K562 (cell line): ENCODE results near the gene EML2. TPM values are rescaled to one million over a fixed set of nuclear protein-coding genes. Genes with fewer than 3 reads are reported as not detected.

Experiments
- BCOR ChIP-seq: fragments of 450-650 bp; IDR thresholded peaks from 2 replicates; pipeline ENCODE4 v1.6.1; 2016
- BHLHE40 ChIP-seq: IDR thresholded peaks from 2 replicates; pipeline ENCODE4 v1.6.1; 2011; ENCODE audit warnings: low read length, improper control_type of control experiment
- IRF9 ChIP-seq: fragments of 450-650 bp; IDR thresholded peaks from 2 replicates; pipeline ENCODE4 v1.6.1; 2016; ENCODE audit warnings: missing biosample characterization, missing genetic modification characterization
- NFATC3 ChIP-seq: fragments of 450-650 bp; IDR thresholded peaks from 2 replicates; pipeline ENCODE4 v1.6.1; 2017; ENCODE audit warnings: mild to moderate bottlenecking
- PCBP2 ChIP-seq: fragments of 200-400 bp; formaldehyde crosslinking; IDR thresholded peaks from 2 replicates; pipeline ENCODE4 v1.6.1; 2018; ENCODE audit warnings: low read length, low read depth, mild to moderate bottlenecking, moderate library complexity; ENCODE audit not compliant: poor library complexity, severe bottlenecking
- POLR2G ChIP-seq: fragments of 200-400 bp; formaldehyde crosslinking; IDR thresholded peaks from 2 replicates; pipeline ENCODE4 v1.6.1; 2017; ENCODE audit warnings: low read depth, mild to moderate bottlenecking, antibody characterized with exemption, low read length, moderate library complexity
- RBM15 ChIP-seq: fragments of 200-400 bp; formaldehyde crosslinking; IDR thresholded peaks from 2 replicates; pipeline ENCODE4 v1.6.1; 2018; ENCODE audit warnings: mild to moderate bottlenecking, low read length, moderate library complexity; ENCODE audit not compliant: insufficient read depth
- SNRNP70 ChIP-seq: fragments of 200-400 bp; formaldehyde crosslinking; optimal IDR thresholded peaks from 2 replicates; pipeline ENCODE3; 2017; ENCODE audit warnings: low read depth, low read length
- TGIF2 ChIP-seq: sonication (generic); formaldehyde crosslinking; IDR thresholded peaks from 2 replicates; pipeline ENCODE4 v1.8.1; 2022; ENCODE audit warnings: mild to moderate bottlenecking, missing genetic modification reagents, moderate library complexity
- USF1 ChIP-seq: sonication (generic); formaldehyde crosslinking; IDR thresholded peaks from 2 replicates; pipeline ENCODE4 v1.9.0; 2022; ENCODE audit warnings: mild to moderate bottlenecking, missing genetic modification reagents
- XRCC3 ChIP-seq: fragments of 450-650 bp; IDR thresholded peaks from 2 replicates; pipeline ENCODE4 v1.6.1; 2017; ENCODE audit warnings: mild to moderate bottlenecking, moderate library complexity
- ZFP91 ChIP-seq: sonication (generic); formaldehyde crosslinking; IDR thresholded peaks from 2 replicates; pipeline ENCODE4 v1.8.0; 2022; ENCODE audit warnings: mild to moderate bottlenecking, missing genetic modification reagents
- ZNF232 ChIP-seq: sonication (generic); formaldehyde crosslinking; IDR thresholded peaks from 2 replicates; pipeline ENCODE4 v1.8.0; 2022; ENCODE audit warnings: mild to moderate bottlenecking, missing genetic modification reagents
- ZNF253 ChIP-seq: fragments of 250-450 bp; sonication (Bioruptor Pico); conservative IDR thresholded peaks from 2 replicates; pipeline ENCODE4 v1.6.1; 2021; ENCODE audit warnings: mild to moderate bottlenecking
- ZNF717 ChIP-seq: fragments of 250-450 bp; sonication (Bioruptor Pico); IDR thresholded peaks from 2 replicates; pipeline ENCODE4 v1.5.0; 2021
- polyA plus RNA-seq, 8 experiments: library from polyadenylated mRNA; depleted of rRNA in 4 of 8; stranded (reverse) in 5 of 8; unstranded in 3 of 8; fragments of >200 nt; fragmentation: Nextera tagmentation in 2 of 8; fragmentation: Illumina TruSeq in 1 of 8; extraction: Ambion mirVana in 2 of 8; extraction: Trizol in 1 of 8; gene quantifications; 2 replicates each; pipeline versions ENCODE4 v1.2.1 to v1.2.3, GENCODE V29; 2011 to 2014; ENCODE audit warnings: inconsistent platforms in 1 of 8, missing spikeins in 1 of 8
- total RNA-seq, 7 experiments: library from RNA; depleted of rRNA in 6 of 7; stranded (reverse); fragments of >200 nt in 6 of 7; fragmentation: Illumina TruSeq in 2 of 7; extraction: Trizol in 2 of 7; gene quantifications; 2 replicates each; pipeline versions ENCODE4 v1.2.1 to v1.2.3, GENCODE V29; 2011 to 2021; ENCODE audit warnings: low replicate concordance in 1 of 7
- TF ChIP-seq, protein P1 (sequence below): fragments of 250-450 bp; sonication (Bioruptor Pico); IDR thresholded peaks from 2 replicates; pipeline ENCODE4 v1.5.0; 2021
- TF ChIP-seq, protein P2 (sequence below): sonication (generic); formaldehyde crosslinking; IDR thresholded peaks from 2 replicates; pipeline ENCODE4 v1.8.0; 2023; ENCODE audit warnings: mild to moderate bottlenecking, missing genetic modification reagents
- TF ChIP-seq, protein P3 (sequence below): fragments of 450-650 bp; IDR thresholded peaks from 2 replicates; pipeline ENCODE4 v1.6.1; 2016; ENCODE audit warnings: borderline replicate concordance

EML2 gene
- total and polyA plus RNA-seq, 9 of the 15 experiments (the other 6 are each of a cell fraction or from before 2014, with no cell fraction given), result 2.6 to 69.6 (median 24.8) TPM

DNA sequence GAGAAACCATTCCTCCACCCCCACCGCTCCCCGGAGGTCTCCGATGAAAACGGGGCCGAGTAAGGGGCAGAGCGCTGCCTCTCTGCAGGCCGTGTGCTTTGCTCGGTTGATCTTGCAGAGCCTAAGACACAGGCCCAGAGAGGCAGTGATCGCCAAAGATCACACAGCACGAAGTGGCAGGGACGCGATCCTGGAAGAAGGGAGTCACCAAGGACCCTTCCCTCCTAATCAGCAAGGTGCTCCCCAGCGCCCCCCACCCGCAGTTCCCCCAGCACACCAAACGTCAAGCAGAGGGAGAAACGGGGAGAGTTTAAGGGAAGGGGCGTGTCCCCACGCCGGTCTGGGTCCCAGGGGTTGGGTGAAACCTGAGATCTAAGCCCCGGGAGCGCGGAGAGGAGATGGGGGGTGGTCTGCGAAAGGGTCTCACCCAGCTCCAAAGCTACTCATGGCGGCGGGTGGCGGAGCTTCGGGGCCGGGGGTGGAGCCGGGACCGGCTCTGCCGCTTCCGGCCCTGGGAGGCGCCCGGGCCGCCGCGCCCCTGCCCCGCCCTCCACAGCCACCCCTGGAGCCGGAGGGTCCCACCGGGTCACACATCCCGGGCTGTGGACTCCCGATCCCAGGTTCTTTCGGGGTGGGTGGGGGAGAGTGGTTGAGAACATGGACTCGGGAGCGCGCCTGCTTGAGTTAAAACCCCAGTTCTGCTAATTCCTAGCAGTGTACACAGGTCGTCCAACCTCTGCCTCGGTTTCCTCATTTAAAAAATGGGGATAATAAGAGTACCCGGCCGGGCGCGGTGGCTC lies at the start of gene EML2 (continued):
- TF ChIP-seq, protein P1, sequence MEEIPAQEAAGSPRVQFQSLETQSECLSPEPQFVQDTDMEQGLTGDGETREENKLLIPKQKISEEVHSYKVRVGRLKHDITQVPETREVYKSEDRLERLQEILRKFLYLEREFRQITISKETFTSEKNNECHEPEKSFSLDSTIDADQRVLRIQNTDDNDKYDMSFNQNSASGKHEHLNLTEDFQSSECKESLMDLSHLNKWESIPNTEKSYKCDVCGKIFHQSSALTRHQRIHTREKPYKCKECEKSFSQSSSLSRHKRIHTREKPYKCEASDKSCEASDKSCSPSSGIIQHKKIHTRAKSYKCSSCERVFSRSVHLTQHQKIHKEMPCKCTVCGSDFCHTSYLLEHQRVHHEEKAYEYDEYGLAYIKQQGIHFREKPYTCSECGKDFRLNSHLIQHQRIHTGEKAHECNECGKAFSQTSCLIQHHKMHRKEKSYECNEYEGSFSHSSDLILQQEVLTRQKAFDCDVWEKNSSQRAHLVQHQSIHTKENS, result no peak
- TF ChIP-seq SNRNP70 (no peak), NFATC3 (no peak), USF1 (CRISPR knock-in tag) (peak; percentile 28; the same call in 1 of the 2 replicates), ZNF253 (CRISPR knock-in tag) (no peak), RBM15 (no peak), BCOR (peak; percentile 98), BHLHE40 (no peak), PCBP2 (no peak), POLR2G (peak; percentile 80), ZNF717 (CRISPR knock-in tag) (no peak), ZNF232 (CRISPR knock-in tag) (no peak), IRF9 (tag) (no peak), TGIF2 (CRISPR knock-in tag) (no peak), ZFP91 (no peak), XRCC3 (no peak)
- TF ChIP-seq, protein P2, sequence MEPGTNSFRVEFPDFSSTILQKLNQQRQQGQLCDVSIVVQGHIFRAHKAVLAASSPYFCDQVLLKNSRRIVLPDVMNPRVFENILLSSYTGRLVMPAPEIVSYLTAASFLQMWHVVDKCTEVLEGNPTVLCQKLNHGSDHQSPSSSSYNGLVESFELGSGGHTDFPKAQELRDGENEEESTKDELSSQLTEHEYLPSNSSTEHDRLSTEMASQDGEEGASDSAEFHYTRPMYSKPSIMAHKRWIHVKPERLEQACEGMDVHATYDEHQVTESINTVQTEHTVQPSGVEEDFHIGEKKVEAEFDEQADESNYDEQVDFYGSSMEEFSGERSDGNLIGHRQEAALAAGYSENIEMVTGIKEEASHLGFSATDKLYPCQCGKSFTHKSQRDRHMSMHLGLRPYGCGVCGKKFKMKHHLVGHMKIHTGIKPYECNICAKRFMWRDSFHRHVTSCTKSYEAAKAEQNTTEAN (CRISPR knock-in tag), result no peak
- TF ChIP-seq, protein P3, sequence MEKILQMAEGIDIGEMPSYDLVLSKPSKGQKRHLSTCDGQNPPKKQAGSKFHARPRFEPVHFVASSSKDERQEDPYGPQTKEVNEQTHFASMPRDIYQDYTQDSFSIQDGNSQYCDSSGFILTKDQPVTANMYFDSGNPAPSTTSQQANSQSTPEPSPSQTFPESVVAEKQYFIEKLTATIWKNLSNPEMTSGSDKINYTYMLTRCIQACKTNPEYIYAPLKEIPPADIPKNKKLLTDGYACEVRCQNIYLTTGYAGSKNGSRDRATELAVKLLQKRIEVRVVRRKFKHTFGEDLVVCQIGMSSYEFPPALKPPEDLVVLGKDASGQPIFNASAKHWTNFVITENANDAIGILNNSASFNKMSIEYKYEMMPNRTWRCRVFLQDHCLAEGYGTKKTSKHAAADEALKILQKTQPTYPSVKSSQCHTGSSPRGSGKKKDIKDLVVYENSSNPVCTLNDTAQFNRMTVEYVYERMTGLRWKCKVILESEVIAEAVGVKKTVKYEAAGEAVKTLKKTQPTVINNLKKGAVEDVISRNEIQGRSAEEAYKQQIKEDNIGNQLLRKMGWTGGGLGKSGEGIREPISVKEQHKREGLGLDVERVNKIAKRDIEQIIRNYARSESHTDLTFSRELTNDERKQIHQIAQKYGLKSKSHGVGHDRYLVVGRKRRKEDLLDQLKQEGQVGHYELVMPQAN, result peak; percentile 59; the same call in 1 of the 2 replicates
